GM13977 (cell line): ENCODE measurements around the gene OGA.

Experiments used
- DNase-seq: peaks from one replicate; pipeline ENCODE4 v3.0.0; 2012; ENCODE audit warnings: low spot score
- in situ Hi-C: fragments of 300-500 bp; cut with MboI; formaldehyde crosslinking; loops from one replicate; pipeline ENCODE4 v1.12.0; 2022; ENCODE audit warnings: low sequenced_read_pairs, low pct_unique_long_range_greater_than_20kb, mixed read lengths, inconsistent platforms; ENCODE audit not compliant: unreplicated experiment
- TF ChIP-seq, protein P1 (sequence below): IDR thresholded peaks from 2 replicates; pipeline ENCODE4 v1.5.1; 2012; ENCODE audit warnings: mild to moderate bottlenecking, control low read depth; ENCODE audit not compliant: insufficient read depth; ENCODE audit errors: extremely low read depth, missing control alignments

OGA gene

DNA sequence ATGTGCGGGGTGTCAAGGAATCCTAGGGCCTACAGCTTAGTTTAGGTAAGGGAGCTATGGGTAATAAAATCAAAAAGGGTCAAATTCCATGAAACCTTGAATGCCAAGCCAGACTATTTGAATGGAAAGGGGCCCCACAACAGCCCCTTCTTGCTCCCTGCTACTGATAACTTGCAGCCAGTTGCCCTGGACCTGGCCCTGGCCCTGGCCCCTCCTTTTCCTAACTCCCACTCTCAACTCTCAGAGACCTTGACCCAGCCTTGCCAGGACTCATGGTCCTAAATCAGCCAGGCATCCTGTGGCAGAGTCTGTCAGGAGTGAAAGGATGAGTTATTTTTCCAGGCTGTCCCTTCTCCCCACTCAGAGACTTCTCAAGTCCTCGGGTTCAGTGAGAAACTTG is 19.5 kb upstream of the OGA start:
- DNase-seq, result no peak
- in situ Hi-C loops, result loop anchor here (5.0 kb wide), 1 partner anchor 175 kb away; no protein-coding TSS in a partner anchor
- TF ChIP-seq, protein P1, sequence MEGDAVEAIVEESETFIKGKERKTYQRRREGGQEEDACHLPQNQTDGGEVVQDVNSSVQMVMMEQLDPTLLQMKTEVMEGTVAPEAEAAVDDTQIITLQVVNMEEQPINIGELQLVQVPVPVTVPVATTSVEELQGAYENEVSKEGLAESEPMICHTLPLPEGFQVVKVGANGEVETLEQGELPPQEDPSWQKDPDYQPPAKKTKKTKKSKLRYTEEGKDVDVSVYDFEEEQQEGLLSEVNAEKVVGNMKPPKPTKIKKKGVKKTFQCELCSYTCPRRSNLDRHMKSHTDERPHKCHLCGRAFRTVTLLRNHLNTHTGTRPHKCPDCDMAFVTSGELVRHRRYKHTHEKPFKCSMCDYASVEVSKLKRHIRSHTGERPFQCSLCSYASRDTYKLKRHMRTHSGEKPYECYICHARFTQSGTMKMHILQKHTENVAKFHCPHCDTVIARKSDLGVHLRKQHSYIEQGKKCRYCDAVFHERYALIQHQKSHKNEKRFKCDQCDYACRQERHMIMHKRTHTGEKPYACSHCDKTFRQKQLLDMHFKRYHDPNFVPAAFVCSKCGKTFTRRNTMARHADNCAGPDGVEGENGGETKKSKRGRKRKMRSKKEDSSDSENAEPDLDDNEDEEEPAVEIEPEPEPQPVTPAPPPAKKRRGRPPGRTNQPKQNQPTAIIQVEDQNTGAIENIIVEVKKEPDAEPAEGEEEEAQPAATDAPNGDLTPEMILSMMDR, result no peak

DNA sequence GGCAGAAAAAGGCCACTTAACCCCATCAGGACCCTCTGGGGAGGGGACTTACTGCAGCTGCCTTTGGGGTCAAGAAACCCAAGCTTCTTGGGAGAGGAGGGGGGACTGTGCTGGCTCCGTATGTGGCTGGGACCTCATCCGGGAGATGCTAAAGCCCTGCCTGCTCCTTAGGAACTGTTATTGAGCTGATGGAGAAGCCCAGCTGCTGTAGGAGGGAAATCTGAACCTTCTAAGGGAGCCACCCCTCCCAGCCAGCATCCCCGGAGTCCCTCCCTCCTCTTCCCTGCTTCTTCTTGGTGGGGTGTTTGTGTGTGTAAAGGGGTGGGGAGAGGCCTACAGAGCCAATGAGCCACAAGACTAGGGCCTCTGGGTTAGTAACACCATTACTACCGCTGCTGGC is 17.1 kb upstream of the OGA start:
- DNase-seq, result no peak
- in situ Hi-C loops, result loop anchor here (5.0 kb wide), 1 partner anchor 177 kb away; no protein-coding TSS in a partner anchor
- TF ChIP-seq, protein P1, result no peak

DNA sequence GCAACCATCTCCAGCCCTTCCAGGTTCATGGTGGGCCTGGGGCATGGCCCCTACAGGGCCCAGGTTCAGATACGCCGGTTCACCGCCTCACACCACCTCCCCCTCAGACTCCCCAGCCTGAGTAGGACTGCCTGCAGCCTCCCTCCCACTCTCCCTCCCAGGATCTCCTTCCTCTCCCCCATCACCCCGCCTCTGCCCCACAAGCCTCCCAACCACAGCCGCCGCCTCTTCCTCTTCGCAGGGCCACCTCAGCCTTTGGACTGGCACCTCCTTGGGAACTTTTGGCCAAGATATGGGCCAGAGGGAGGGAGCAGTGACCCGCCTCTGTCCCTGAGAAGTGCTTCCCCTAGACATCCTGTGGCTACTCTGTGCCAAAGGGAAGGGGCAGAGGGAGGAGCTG is 16.1 kb upstream of the OGA start:
- in situ Hi-C loops, result no loop called here
- TF ChIP-seq, protein P1, result no peak
- no peak for DNase-seq

DNA sequence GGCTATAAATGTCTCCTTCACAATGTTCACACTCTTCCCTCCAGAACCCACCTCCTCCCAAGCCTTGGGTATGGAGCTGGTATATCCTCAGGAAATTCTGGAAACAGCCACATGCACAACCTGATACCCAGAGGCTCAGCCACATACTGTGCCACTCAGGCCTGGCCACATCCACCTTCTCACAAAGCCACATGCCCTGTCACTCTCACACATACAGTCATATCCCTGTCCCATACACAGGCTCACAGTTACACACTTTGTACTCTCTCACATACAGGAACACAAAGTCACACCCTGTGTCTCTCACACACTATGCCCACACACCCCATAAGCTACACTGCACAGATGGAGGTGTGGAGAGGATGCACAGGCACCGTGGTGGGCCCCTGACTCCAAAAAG is 15.2 kb upstream of the OGA start:
- no peak for DNase-seq
- TF ChIP-seq, protein P1, result no peak
- in situ Hi-C loops, result no loop called here

DNA sequence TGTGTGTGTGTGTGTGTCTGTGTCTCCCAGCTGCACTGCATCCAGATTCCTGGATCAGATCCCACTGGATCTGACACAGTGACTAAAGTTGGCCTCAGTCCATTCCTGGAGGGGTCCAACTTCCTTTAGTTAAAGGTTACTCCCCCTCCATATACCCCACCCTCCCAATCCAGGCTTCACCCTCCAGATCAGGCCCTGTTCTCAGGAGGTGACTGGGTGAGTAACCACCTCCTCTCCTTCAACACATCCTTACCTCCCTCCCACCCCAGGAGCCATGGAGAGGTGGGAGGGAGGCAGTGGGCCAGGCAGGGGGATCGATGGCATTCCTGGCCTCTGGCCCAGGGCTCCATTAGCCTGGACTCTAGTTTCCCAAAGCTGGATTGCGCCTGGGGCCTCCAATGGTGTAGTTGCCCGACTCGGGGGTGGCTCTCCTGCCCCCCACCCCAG is 14.1 kb upstream of the OGA start:
- in situ Hi-C loops, result no loop called here
- DNase-seq, result no peak
- TF ChIP-seq, protein P1, result no peak

DNA sequence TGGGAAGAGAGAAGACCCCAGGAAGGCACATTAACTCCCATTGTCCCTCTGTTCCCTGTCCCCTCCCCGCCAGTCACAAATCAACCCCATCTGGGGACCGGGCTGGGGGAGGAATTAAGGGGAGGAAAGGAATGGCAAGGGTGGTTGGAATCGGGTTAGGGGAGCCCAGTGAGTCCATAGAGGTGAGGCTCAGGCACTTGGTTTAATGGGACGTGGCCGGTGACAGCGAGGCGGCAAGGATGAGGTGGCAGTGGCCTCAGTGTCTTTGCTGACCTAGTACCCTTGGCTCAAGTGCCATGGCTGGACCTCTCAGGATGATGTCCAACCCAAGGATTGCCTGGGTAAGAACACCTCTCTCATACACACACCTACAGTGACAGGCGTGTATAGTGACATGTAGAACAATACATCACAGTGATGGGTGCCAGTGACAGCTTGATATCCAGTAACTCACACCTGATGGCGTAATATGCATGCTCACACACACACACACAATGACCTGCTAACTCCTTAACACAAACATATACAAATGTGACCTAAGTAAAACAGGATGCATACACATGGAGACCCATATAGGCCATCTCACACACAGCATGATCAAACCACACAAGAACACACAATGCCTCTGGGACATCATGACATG is 13.0 kb upstream of the OGA start:
- no peak for DNase-seq
- in situ Hi-C loops, result no loop called here
- TF ChIP-seq, protein P1, result no peak
